IPS-NIHi7 (cell line): ENCODE data around the gene MIB1.
A peak's percentile ranks its signal among the peaks of the same experiment; 100 is the strongest.
"Not testable (repeated sequence)": the region's sequence is repeated elsewhere in the genome, so short reads cannot be mapped to it uniquely, and the experiment has no call there.

Experiments used
- DNase-seq: peaks from one replicate; pipeline ENCODE4 v3.0.0; 2012; ENCODE audit warnings: mixed read lengths; ENCODE audit errors: extremely low spot score

Gene MIB1

DNA sequence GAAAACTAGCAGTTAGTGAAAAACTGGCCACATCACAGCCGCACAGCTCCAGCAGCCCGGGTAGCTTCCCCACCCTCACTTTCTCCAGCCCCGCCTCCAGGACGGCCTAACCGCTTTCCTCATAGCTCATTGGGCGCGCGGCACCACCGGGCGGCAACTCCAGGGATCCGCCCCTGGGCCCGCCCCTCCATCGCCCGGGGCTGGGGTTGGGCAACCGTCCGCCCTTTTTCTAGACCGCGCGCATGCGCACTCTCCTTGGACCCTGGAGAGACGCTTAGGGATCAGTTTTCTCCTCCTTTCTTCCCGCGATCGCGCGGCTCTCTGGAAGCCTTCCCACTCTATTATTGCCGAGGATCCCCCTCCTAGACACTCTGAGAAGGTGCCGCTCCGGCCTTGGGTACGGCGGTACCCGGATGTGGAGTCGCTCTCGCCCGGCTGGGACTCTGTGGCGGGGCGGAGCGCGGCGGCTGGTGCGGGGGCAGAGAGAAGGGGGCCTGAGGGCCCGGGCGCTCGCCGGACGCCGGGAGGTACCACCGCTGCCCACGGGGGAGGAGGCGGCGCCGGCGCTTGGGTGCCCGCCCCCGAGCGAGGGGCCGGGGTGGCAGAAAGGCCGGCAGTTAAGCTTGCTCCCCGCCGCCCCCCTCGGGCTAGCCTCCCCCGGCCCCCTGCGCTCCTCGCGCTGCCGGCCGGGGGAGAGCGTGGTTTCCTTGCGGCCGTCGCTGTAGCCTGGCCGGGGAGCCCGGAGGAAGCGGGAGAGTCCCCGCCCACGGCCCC lies at the start of gene MIB1:
Gene MIB1, plus strand, starts transcription at position 255 of the 774 bp plus-strand sequence. CDS start 792 bp downstream, outside the sequence.
- peak; percentile 97 for DNase-seq

- no peak for DNase-seq
These were observed 47.3 kb upstream of the MIB1 start for GRCh38 chr18:21693322-21693721.

GRCh38 chr18:21700528-21701075 lies 40.0 kb upstream of the MIB1 start:
- DNase-seq, result no peak

DNA sequence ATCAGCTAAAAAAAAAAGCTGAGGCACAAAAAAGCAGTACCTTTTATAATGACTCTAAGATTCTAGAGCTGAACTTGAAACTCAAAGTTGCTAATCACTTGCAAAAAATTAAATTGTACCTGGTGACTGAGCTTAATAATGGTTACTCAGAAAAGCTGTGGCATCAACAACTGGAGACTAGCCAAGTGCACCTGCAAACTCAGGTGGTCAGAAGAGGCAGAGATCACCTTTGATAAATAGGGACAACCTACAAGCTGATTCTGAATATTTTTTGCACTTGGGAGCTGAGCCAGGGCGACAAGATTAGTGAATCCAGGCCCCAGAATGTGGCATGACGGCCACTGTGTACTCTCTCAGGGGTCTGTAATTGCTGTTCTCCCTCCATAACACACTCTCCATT lies 39.0 kb upstream of the MIB1 start:
- no peak for DNase-seq

GRCh38 chr18:21702602-21703001 lies 38.0 kb upstream of the MIB1 start:
- DNase-seq, result no peak

GRCh38 chr18:21703241-21703820 lies 37.3 kb upstream of the MIB1 start:
- peak; percentile 35 for DNase-seq

- peak; percentile 94 for DNase-seq
These were observed 35.8 kb upstream of the MIB1 start, which contains the start of gene ABHD3 for GRCh38 chr18:21704603-21705364. ABHD3 (minus strand) TSS chr18:21704774; CDS start chr18:21704665, 109 bp downstream.

- no peak for DNase-seq
These were observed 34.2 kb upstream of the MIB1 start for GRCh38 chr18:21706386-21706865.

- not testable (repeated sequence) for DNase-seq
These were observed 33.5 kb upstream of the MIB1 start for GRCh38 chr18:21707130-21707529.

- no peak for DNase-seq
These were observed 26.1 kb upstream of the MIB1 start for GRCh38 chr18:21714474-21714873.

DNA sequence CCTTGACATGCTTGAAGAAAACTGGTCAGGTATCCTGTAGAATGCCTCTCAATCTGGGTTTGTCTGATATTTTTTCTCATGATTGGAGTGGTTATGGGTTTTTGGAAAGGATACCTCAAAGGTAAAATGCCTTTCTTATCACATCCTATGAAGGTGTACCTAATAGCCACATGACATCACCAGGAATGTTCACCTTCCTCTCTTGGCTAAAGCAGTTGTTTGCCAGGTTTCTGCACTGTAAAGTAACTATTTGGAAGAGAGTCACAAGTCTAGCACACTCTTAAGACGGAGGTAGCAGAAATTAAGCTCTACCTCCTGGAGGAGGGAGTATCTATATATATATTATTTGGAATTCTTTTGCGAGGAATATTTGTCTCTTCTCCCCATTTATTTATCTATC lies 17.9 kb upstream of the MIB1 start:
- DNase-seq, result no peak

- DNase-seq, result no peak
These were observed 15.4 kb upstream of the MIB1 start for GRCh38 chr18:21725201-21725600.

GRCh38 chr18:21727702-21728101 lies 12.9 kb upstream of the MIB1 start:
- no peak for DNase-seq

GRCh38 chr18:21733011-21733410 lies 7.6 kb upstream of the MIB1 start:
- no peak for DNase-seq

DNA sequence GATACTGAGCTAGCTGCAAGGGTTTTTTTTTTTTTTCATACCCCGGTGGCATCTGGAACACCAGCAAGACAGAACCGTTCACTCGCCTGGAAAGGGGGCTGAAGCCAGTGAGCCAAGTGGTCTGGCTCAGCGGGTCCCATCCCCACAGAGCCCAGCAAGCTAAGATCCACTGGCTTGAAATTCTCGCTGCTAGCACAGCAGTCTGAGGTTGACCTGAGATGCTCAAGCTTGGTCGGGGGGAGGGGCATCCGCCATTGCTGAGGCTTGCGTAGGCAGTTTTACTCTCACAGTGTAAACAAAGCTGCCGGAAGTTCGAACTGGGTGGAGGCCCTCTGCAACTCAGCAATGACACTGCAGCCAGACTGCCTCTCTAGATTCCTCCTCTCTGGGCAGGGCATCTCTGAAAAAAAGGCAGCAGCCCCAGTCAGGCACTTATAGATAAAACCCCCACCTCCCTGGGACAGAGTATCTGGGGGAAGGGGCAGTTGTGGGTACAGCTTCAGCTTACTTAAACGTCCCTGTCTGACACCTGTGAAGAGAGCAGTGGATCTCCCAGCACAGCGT lies 5.1 kb upstream of the MIB1 start:
- DNase-seq, result peak; percentile 23

GRCh38 chr18:21736926-21737325 lies 3.7 kb upstream of the MIB1 start:
- not testable (repeated sequence) for DNase-seq

DNA sequence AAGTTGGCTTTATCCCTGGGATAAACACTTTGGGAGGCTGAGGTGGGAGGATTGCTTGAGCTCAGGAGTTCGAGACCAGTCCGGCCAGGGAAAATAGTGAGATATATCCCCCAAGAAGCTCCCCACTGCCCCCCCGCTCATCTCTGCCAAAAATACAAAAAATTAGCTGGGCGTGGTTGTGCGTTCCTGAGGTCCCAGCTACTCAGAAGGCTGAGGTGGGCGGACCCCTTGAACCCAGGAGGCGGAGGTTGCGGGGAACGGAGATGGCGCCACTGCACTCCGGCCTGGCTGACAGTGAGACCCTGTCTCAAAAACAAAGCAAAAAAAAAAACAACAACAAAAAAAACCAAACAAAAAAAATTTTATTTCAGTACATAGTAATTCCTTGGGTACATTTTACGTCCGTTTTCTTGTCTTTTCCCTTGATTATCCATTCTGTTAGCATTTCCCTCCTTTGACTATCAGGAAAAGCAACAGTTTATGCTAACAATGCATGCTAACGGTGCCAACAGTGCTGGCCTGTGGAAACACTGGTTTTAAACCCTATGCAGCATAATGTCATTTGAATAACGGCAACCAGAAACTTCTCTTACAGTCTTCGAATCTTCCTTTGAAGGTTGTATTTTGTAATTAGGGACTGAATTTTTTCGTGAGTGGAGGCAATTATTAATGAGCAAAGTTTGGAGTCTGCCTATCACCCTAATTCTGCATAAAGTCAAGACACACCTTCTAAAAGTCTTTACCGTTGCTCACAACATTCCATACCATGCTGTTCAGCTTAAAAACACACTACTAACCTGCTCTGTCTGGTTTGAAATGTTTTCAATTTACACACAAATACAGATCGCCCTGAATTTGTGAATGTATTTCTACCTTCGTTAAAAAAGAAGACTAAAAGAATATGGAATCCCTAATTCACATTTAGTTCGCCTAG lies 721 bp upstream of the MIB1 start:
- no peak for DNase-seq

DNA sequence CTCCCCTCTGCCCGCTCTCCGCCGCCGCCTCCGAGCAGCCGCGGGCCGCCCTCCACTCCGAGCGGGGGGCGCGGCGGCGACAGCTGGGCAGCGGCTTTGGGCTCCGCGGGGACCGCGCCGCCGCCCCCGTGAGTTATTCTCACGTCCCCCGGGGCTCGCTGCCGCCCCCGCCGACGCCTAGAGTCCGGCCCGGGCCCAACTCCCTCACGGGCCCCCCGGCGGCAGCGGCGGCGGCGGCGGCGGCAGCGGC lies 645 bp downstream of the MIB1 start:
- DNase-seq, result no peak

DNA sequence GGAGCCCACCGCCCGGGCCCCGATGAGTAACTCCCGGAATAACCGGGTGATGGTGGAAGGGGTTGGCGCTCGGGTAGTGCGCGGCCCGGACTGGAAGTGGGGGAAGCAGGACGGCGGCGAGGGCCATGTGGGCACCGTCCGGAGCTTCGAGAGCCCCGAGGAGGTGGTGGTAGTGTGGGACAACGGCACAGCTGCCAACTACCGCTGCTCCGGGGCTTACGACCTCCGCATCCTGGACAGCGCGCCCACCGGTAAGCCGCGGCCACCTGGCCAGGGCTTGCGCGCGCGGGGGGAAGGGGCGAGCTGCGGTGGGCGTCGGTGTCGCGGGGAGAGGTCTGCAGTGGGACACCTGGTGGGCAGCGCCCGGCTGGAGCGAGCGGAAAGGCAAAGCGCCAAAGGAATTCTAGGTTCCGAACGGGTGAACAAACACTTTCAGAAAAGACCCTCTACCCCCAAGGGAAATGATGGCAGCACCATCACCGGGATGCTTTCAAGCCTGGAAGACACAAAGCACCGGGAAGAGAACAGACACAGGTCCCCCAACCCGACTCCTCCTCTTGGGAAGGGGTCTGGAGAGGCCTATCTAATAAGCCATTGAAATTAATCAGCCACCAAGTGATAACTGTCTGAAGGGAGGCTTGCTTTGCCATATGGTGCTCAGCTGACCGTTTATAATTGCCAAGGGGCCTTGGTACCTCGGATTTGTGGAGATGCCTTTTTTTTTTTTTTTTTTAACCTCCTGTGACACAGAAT lies 1.1 kb downstream of the MIB1 start:
- DNase-seq, result peak; percentile 13

DNA sequence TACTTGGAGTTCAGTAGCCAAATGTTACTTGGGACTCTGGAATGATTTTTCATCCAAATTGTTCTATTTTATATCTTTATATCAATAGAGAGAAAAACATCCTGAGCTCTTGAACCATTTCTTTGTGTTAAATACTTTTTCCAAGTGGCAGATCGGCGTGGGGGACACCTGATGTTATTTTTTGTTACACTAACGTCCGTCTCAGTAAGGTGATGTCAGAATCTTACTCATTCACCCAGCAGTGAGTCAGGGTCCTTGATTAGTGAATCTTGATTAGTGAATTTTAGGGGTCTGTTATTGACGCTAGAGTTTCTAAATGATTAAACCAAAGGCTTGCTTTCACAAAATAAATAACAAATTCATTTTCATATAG lies 1.7 kb downstream of the MIB1 start:
- DNase-seq, result no peak
